PC-3 (cell line): ENCODE measurements around the gene VAMP3. TPM values are rescaled to one million over a fixed set of nuclear protein-coding genes. Genes with fewer than 3 reads are reported as not detected.

ENCODE experiments used
- ATAC-seq: fragments of 200-7000 bp; cut with Tn5 transposase; 2 replicates; pipeline ENCODE4 v1.9.1; 2020; ENCODE audit warnings: mild to moderate bottlenecking, moderate library complexity
- BruUV-seq: library from RNA; stranded (reverse); fragments of 400-500 nt; replicated peaks from 2 replicates; lab custom pipeline; 2021; lab: Mats Ljungman, UMichigan
- CTCF ChIA-PET: fragments of 300-600 bp; sonication (Branson Sonifier 250); formaldehyde crosslinking; loops from one replicate; lab custom pipeline; 2022; ENCODE audit warnings: antibody characterized with exemption; lab: Charles Lee
- POLR2A ChIA-PET: fragments of 300-600 bp; sonication (Branson Sonifier 250); formaldehyde crosslinking; loops from one replicate; lab custom pipeline; 2022; ENCODE audit warnings: antibody characterized with exemption; ENCODE audit not compliant: unreplicated experiment; lab: Charles Lee
- DNase-seq: peaks from one replicate; pipeline ENCODE4 v3.0.0-alpha.2; 2015
- H2AFZ ChIP-seq: fragments of 300-600 bp; sonication (generic); 2 replicates; pipeline ENCODE4 v1.6.0; 2016; ENCODE audit warnings: antibody characterized with exemption, low read length
- H3F3A ChIP-seq: fragments of 300-600 bp; sonication (generic); one replicate; pipeline ENCODE4 v1.6.0; 2017; ENCODE audit warnings: antibody characterized with exemption, low read length, control low read depth, mild to moderate bottlenecking; ENCODE audit not compliant: unreplicated experiment
- H3K27ac ChIP-seq: fragments of 300-600 bp; sonication (generic); 2 replicates; pipeline ENCODE4 v1.5.1; 2016; ENCODE audit warnings: mild to moderate bottlenecking, low read length
- H3K27me3 ChIP-seq: fragments of 300-600 bp; sonication (generic); 2 replicates; pipeline ENCODE4 v1.6.1; 2016; ENCODE audit warnings: low read length, mixed read lengths
- H3K36me3 ChIP-seq: fragments of 300-600 bp; sonication (generic); 2 replicates; pipeline ENCODE4 v1.6.1; 2016; ENCODE audit warnings: low read depth, mixed run types, low read length, mixed read lengths
- H3K4me1 ChIP-seq: fragments of 300-600 bp; sonication (generic); 2 replicates; pipeline ENCODE4 v1.5.1; 2016; ENCODE audit warnings: low read length; ENCODE audit not compliant: insufficient read depth
- H3K4me2 ChIP-seq: fragments of 300-600 bp; sonication (generic); 2 replicates; pipeline ENCODE4 v1.6.0; 2016; ENCODE audit warnings: low read length
- H3K4me3 ChIP-seq: fragments of 300-600 bp; sonication (generic); 2 replicates; pipeline ENCODE4 v1.5.1; 2016; ENCODE audit warnings: mild to moderate bottlenecking, low read length, mixed read lengths
- H3K79me2 ChIP-seq: fragments of 300-600 bp; sonication (generic); 2 replicates; pipeline ENCODE4 v1.6.1; 2017; ENCODE audit warnings: low read length, mixed read lengths
- H3K9ac ChIP-seq: fragments of 300-600 bp; sonication (generic); 2 replicates; pipeline ENCODE4 v1.6.0; 2016; ENCODE audit warnings: mild to moderate bottlenecking, low read length
- H3K9me2 ChIP-seq: fragments of 300-600 bp; sonication (generic); replicated peaks from 2 replicates; pipeline ENCODE4 v1.6.1; 2016; ENCODE audit warnings: mixed run types, low read length, mixed read lengths
- H3K9me3 ChIP-seq: fragments of 300-600 bp; sonication (generic); 2 replicates; pipeline ENCODE4 v1.6.1; 2016; ENCODE audit warnings: low read length, mixed read lengths
- H4K20me1 ChIP-seq: fragments of 300-600 bp; sonication (generic); 2 replicates; pipeline ENCODE4 v1.6.1; 2016; ENCODE audit warnings: low read length, mixed read lengths
- CTCF ChIP-seq: fragments of 300-600 bp; sonication (generic); conservative IDR thresholded peaks from 2 replicates; pipeline ENCODE4 v1.5.1; 2017; ENCODE audit warnings: antibody characterized with exemption, low read depth, mild to moderate bottlenecking, low read length
- EZH2 ChIP-seq: fragments of 300-600 bp; sonication (generic); IDR thresholded peaks from one replicate; pipeline ENCODE4 v1.6.1; 2017; ENCODE audit warnings: antibody characterized with exemption, mild to moderate bottlenecking, low read length; ENCODE audit not compliant: unreplicated experiment
- EZH2phosphoT487 ChIP-seq: fragments of 300-600 bp; sonication (generic); IDR thresholded peaks from 2 replicates; pipeline ENCODE4 v1.6.1; 2018; ENCODE audit warnings: mild to moderate bottlenecking, antibody characterized with exemption, low read length, borderline replicate concordance
- intact Hi-C: fragments of 100-400 bp; cut with micrococcal nuclease; formaldehyde crosslinking; loops from 2 replicates; pipeline ENCODE4 v1.9.0; 2023
- total RNA-seq: library from RNA; depleted of rRNA; stranded (reverse); fragments of >200 nt; gene quantifications from 2 replicates; pipeline ENCODE4 v1.2.3, GENCODE V29; 2014

Gene VAMP3
- total RNA-seq, 1 experiment from 2014 or later: 64.2 TPM

DNA sequence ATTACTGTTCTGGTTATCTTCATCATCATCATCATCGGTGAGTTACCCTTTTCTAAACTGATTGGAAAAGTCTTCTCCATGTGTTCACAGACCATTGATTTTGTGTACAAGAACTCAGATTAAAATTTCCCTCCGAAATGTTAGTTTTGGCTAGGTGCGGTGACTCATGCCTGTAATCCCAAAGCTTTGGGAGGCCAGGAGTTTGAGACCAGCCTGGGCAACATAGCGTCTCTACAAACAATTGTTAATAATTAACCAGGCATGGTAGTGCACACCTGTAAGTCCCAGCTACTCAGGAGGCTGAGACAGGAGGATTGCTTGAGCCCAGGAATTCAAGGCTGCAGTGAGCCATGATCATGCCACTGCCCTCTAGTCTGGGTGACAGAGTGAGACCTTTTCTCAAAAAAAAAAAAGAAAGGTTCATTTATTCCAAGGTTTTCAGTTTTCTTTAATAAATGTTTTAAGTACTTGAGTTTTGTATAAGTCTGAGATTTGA, 7.1 kb downstream of the VAMP3 start:
- Histone ChIP-seq H3K36me3 (peaks cover 22% of the 10 kb centered on the region; the same call in 1 of the 2 replicates), H3K4me1 (no peaks in the 10 kb centered on the region), H2AFZ (no peak overlapping the region), H4K20me1 (0 out of 2 replicates have a peak, but pooled peaks cover 3% of the 10 kb centered on the region), H3K9ac (no peak overlapping the region), H3K4me3 (no peak overlapping the region), H3K27me3 (no peaks in the 10 kb centered on the region), H3K27ac (no peak overlapping the region), H3K9me3 (no peaks in the 10 kb centered on the region), H3F3A (no peaks in the 10 kb centered on the region), H3K4me2 (no peak overlapping the region), H3K9me2 (no peaks in the 10 kb centered on the region), H3K79me2 (peaks cover 28% of the 10 kb centered on the region)
- no peak for TF ChIP-seq EZH2phosphoT487
- TF ChIP-seq EZH2: no peak
- no peak for TF ChIP-seq CTCF
- intact Hi-C loops: no loop called here
- ChIA-PET POLR2A (no interaction called here), CTCF (no interaction called here)
- ATAC-seq: no peak
- no TSS peak for BruUV-seq
- DNase-seq: no peak

DNA sequence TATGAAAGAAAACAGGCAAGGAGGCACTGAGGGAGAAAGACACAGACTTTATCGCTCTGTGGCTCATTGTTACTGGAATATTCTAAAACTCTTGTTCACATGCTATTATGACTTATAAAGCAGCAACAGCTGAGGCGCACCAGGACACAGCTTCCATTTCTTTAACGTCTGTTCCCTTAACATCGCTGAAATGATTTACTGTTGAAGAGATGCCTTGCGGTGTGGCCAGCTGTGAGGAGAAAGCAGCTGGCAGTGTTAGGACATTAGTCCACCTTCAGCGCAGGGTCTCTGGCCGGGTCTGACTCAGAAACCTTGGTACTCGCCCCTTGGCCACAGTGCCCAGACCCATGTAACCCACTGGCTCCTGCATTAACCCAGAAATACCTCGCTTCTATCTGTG, 9.9 kb downstream of the VAMP3 start:
- no peak overlapping the region for H3K27ac ChIP-seq
- H3K9ac ChIP-seq: no peak overlapping the region
- H3K36me3 ChIP-seq: peaks cover 15% of the 10 kb centered on the region; the same call in 1 of the 2 replicates
- H3K4me2 ChIP-seq: no peak overlapping the region
- H3K9me2 ChIP-seq: no peaks in the 10 kb centered on the region
- DNase-seq (no peak), ATAC-seq (no peak)
- POLR2A ChIA-PET: interaction anchor here (0.6 kb wide), 1 partner anchor 51 kb away, joined by 3 read pairs; no protein-coding TSS in a partner anchor
- H3K4me1 ChIP-seq: peaks cover 7% of the 10 kb centered on the region; the same call in 1 of the 2 replicates
- no peaks in the 10 kb centered on the region for H3K27me3 ChIP-seq
- H3K79me2 ChIP-seq: peaks cover 3% of the 10 kb centered on the region; the same call in 1 of the 2 replicates
- TF ChIP-seq EZH2phosphoT487 (no peak), EZH2 (no peak), CTCF (no peak)
- TSS peak; percentile 2 for BruUV-seq
- H3K9me3 ChIP-seq: no peaks in the 10 kb centered on the region
- H4K20me1 ChIP-seq: no peaks in the 10 kb centered on the region
- H2AFZ ChIP-seq: no peak overlapping the region
- H3F3A ChIP-seq: no peaks in the 10 kb centered on the region
- no peak overlapping the region for H3K4me3 ChIP-seq
- CTCF ChIA-PET: no interaction called here
- intact Hi-C loops: no loop called here

GRCh38 chr1:7781501-7781900, 10.4 kb downstream of the VAMP3 start:
- Histone ChIP-seq H3K27ac (no peak overlapping the region), H4K20me1 (no peaks in the 10 kb centered on the region), H3K36me3 (peaks cover 15% of the 10 kb centered on the region; the same call in 1 of the 2 replicates), H3K9me2 (no peaks in the 10 kb centered on the region), H3K9ac (no peak overlapping the region), H3K27me3 (no peaks in the 10 kb centered on the region), H2AFZ (no peak overlapping the region), H3K4me1 (peaks cover 7% of the 10 kb centered on the region; the same call in 1 of the 2 replicates), H3K4me3 (no peak overlapping the region), H3F3A (no peaks in the 10 kb centered on the region), H3K79me2 (no peaks in the 10 kb centered on the region), H3K4me2 (no peak overlapping the region), H3K9me3 (no peaks in the 10 kb centered on the region)
- intact Hi-C loops: no loop called here
- ChIA-PET POLR2A (interaction anchor here (0.7 kb wide), 1 partner anchor 77 kb away, joined by 3 read pairs; no protein-coding TSS in a partner anchor), CTCF (no interaction called here)
- ATAC-seq (no peak), DNase-seq (no peak)
- TF ChIP-seq EZH2phosphoT487 (no peak), EZH2 (no peak), CTCF (no peak)
- no TSS peak for BruUV-seq
